ENCODE results near the gene CLDN24.

CLDN24 gene

GRCh38 chr4:183322326-183322725, at the start of gene CLDN24:
Gene CLDN24 (minus strand): TSS chr4:183322426. CDS start chr4:183322426, 0 bp downstream.
- no peak for DNase-seq

- DNase-seq = no peak
These were observed 48.6 kb upstream of the CLDN24 start for GRCh38 chr4:183370786-183371185.

- no peak for DNase-seq
These were observed 46.8 kb upstream of the CLDN24 start for GRCh38 chr4:183369073-183369472.

DNA sequence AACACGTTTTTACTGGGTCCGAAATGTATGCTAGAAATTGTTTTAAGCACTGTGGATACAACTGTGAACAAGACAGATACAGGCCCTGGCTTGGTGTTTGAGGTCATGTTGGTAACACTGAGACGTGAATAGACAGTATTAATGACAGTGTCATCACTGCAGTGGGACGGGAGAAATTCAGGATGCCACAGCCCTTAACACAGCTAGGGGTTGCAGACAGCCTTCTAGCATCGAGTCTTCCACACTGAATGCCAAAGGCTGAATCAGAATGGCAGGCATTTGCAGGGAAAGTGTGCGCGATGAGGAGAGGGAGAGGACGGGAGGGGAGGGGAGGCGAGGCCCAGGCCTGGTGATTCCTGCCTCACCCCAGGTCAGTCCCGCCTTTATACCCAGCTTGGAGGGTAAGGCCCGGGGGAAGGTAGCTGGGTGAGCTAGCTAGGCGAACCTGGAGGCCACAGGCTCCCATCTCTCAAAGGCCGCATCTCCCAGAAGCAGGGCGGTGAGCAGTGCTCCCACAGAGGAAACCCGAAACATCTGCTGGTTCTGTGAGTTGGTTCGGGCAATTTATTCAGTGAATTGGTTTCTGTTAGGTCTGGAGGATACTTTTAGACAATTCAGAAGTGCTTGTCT, 44.1 kb upstream of the CLDN24 start:
- DNase-seq = no peak

DNA sequence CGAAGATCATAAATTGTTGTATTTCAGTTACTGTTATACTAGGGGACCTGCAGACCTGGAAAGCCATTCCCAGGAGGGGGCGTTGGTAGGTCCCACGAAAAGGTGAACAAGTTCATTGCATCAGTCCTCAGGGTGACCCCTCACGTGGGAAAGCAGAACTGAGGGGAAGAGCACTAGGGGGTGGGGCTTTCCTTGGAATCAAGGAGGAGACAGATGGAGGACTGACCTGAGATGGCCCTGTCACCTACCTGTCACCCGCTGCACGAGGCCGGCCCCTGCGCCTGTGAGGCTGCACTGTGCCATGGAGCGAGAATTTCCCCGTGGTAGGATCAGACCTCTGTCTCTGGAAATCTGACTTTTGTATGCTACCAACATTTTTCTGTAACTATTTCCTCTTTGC, 41.8 kb upstream of the CLDN24 start:
- no peak for DNase-seq

DNA sequence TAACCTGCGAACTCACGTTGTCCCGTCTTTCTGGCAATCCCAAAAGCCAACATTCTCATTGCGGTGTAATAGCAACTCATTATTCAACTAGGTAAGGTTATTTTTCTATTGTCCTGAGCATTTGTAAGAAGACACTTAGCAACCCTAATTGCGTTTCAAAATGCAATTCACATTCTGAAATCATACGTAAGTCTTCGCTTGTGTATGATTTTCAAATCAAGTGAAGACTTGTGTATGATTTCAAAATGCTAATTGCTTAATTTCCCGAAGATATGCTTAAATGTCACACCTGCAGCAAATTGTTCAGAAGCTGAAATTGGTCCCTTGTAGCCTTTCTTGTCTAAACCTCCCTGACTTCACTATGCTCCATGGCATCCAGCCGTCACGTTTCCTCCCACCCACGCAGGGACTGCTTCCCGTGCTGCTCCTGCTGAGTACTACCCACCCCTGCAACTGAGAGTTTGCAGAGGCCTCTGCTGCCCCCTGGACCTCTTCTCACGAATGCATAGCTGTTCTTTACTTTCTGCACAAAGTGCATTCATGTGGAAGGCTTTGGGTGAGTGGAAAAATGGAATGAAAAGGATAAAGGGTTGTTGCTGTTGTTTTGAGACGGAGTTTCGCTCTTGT, 40.8 kb upstream of the CLDN24 start:
- DNase-seq = peak; percentile 40

GRCh38 chr4:183362036-183362435, 39.8 kb upstream of the CLDN24 start:
- no peak for DNase-seq

GRCh38 chr4:183360161-183360919, 38.1 kb upstream of the CLDN24 start:
- DNase-seq = no peak

DNA sequence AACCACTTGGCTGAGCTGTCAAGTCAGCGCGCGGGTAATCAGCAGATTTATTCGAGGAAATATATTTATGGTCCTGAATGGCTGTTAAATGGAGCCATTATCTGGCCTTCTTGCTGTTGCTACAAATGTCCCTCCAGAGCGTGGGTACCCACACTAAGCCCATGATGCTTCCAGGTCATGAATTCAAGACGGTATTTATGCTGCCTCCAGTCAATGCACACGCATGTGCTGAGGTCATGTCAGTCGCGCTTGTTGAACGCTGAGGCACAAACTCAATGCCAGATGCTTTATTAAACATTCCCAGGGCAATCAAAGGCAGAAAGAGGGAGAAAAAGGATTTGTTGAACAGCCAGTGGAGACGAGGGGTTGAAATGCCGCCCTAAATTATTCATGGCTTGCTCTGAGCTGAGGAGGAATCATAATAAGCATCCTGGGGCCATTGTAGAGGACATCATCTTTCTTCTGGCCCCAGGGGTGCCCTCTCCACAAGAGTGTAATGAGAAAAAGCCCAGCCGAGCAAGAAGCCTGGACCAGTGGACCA, 36.1 kb upstream of the CLDN24 start:
- DNase-seq = no peak

DNA sequence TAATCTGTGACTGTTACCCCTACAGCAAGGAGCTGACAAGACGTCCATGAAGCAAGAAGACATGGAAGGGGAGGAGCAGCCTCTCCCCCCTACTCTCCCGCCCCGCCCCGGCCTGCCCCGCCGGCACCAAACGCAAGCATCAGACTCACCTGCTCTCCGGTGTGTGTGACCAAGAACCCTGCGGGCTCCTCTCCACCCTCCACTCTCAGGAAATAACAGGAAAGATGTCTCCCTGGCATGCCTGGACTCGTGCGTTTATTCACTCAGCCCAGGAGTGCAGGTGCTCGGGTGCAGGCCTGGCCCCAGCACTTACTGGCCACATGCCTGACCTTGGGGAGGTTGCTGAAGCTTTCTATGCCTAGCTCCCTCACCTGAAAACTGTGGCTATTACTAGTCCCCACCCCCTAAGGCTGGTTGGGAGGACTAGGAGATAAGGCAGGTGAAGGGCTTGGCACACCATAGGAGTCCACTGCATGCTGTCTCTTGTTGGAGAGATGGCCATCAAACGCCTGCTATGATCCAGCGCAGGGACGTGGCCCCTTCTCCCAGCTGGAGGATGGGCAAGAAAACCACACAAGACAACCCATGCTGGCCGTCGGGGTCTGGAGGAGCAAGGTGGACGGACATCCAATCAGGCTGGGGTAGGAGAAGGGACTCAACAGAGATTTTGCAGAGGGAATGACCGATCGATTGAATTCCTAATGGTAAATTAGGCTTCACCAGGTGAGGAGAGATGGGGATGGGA, 34.9 kb upstream of the CLDN24 start:
- DNase-seq = no peak

- DNase-seq = no peak
These were observed 34.1 kb upstream of the CLDN24 start for GRCh38 chr4:183356173-183356830.

DNA sequence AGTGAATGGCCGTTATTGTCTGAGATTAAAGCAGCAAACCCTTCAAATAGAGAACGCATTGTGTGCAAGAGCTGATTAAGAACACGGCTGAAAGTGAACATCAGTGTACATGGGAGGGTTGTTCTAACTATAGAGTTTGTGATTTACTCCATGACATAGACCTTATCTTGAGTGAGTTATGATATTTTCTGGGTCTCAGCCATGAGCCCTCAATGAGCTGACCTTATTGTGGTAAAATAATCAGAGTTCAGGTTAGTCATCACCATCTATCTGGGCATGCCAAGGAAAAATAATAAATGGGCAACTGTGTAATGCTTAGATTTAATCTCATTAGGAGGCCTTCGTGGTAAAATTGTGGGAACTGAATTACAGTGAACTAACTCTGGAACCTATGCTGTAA, 33.2 kb upstream of the CLDN24 start:
- no peak for DNase-seq

DNA sequence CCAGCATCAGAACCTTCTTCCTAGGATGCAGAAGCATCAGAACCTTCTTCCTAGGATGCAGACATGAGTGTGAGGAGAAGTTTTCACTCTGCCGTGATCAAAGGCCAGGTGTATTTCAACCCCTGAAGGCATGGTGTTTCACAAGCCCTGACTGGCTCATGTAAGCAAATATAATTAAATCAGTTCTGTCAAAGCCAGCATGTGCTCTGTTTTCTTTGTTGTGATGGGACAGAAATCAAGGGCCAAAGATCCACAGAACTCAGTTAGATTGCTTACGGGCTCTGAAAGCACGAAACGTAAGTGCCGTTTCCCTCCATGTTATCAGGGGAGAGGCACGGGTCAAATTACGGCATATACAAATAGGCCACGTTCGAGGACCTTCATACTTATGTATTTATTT, 32.0 kb upstream of the CLDN24 start:
- DNase-seq = no peak

- no peak for DNase-seq
These were observed 31.3 kb upstream of the CLDN24 start for GRCh38 chr4:183353557-183353956.

DNA sequence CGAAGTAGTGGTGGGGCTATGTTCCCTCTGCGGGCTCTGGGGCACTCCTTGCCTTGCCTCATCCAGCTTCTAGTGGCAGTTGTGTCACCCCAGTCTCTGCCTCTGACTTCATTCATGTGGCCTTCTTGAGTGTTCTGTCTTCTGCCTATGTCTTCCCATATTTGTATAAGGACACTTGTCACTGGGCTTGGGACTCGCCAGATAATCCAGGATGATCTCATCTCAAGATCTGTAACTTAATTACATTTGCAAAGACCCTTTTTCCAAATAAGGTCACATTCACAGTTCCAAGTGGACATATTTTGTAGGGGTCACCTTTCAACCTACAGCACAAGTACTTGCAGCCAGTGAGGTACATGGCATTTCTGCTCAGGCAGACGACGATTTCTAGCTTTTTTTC, 30.3 kb upstream of the CLDN24 start:
- no peak for DNase-seq

- no peak for DNase-seq
These were observed 28.3 kb upstream of the CLDN24 start for GRCh38 chr4:183350317-183351071.

DNA sequence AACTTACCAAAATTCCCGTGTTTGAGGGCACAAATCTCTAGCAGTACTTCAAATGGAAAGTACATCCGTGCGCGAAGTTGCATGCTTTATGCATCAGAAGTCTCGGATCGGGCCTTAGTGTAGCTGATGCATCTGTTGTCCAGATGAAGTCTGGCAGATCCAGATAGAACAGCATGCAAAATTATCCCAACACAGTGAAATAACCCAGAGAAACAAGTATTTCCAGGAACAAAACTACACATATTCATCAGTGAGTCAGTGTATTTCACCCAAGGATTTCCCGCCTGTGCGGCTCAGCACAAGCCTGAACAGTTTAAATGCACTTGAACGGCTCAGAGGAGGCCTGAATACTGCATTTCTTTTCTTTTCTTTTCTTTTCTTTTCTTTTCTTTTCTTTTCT, 27.4 kb upstream of the CLDN24 start:
- no peak for DNase-seq

DNA sequence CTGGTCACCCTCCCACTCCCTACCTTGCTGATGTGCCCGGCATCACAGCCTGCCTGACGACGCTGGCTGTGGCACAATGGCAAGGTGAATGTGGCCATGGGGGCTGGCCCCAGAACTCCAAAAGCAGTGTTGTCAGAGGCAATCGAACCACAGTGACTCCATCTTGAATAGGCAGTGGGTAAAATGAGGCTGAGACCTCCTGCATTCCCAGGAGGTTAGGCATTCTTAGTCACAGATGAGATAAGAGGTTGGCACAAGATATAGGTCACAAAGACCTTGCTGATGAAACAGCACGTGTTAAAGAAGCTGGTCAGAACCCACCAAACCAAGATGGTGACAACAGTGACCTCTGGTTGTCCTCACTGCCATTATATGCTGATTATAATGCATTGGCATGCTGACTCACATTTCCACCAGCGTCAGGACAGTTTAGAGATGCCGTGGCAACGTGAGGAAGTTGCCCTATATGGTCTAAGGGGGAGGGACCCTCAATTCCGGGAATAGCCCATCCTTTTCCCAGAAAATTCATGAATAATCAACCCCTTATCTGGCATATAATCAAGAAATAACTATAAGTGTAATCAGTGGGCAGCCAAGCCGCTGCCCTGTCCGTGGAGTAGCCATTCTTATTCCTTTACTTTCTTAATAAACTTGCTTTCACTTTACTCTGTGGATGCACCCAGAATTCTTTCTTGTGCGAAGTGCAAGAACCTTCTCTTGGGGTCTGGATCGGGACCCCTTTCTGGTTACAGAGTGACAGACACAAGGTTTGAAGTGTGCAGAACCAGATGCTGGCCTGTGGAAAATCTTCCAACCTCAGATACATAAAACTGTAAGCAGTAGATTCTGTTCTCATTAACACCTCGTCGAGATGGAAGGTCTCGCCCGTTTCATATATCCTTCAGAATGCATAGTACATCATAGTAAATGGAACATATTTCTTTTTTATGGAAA, 26.8 kb upstream of the CLDN24 start:
- DNase-seq = no peak

- no peak for DNase-seq
These were observed 25.9 kb upstream of the CLDN24 start for GRCh38 chr4:183348136-183348535.

DNA sequence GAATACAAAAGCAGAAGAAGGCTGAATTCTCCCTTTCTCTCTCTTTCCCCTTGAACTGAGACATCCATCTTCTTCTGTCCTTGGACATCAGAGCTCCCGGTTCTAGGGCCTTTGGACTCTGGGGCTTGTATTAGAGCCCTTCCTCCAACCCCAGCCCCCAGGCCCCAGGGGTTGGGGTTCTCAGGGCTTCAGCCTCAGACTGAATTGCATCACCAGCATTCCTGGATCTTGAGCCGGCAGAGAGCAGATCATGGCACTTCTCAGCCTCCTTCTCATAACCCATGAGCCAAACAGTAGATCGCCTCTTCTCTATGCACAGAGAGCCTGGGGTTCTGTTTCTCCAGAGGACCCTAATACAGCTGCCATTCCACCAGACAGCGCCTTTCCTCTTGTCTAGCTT, 25.3 kb upstream of the CLDN24 start:
- no peak for DNase-seq

GRCh38 chr4:183347146-183347545, 24.9 kb upstream of the CLDN24 start:
- no peak for DNase-seq

Data from right hindlimb (tissue), 1 donor.